K562 treated with DMSO at 1 percent for 12 hours (cell line): ENCODE data around the gene UBE2J2. TPM values are rescaled to one million over a fixed set of nuclear protein-coding genes. Genes with fewer than 3 reads are reported as not detected.

Experiments
- total RNA-seq: library from RNA; unstranded; fragments of 300-600 nt; gene quantifications from 2 replicates; pipeline ENCODE4 v1.2.3, GENCODE V29; 2022; ENCODE audit not compliant: insufficient read depth

The UBE2J2 gene
- total RNA-seq = 113 and 137 TPM in 2 replicates

GRCh38 chr1:1273512-1274298 is at the start of gene UBE2J2:
TSS of gene UBE2J2 (minus strand) at chr1:1273854. CDS start at chr1:1267992, 5,862 bp downstream.

GRCh38 chr1:1307923-1308755 is 34.5 kb upstream of the UBE2J2 start, which contains the start of the genes ACAP3 and PUSL1:
TSS of gene ACAP3 (minus strand) at chr1:1307930. CDS start at chr1:1307815, 115 bp downstream.
TSS of gene PUSL1 (plus strand) at chr1:1308597. CDS start at chr1:1308644, 47 bp downstream.

GRCh38 chr1:1246577-1247340 is 26.9 kb downstream of the UBE2J2 start, which contains the start of gene C1QTNF12:
TSS of gene C1QTNF12 (minus strand) at chr1:1246722. CDS start at chr1:1246690, 32 bp downstream.

GRCh38 chr1:1232208-1232795 is 41.4 kb downstream of the UBE2J2 start, which contains the start of gene B3GALT6:
TSS of gene B3GALT6 (plus strand) at chr1:1232237. CDS start at chr1:1232279, 42 bp downstream.

GRCh38 chr1:1231400-1232207 is 42.0 kb downstream of the UBE2J2 start, which contains the start of gene SDF4:
TSS of gene SDF4 (minus strand) at chr1:1232001. CDS start at chr1:1228772, 3,229 bp downstream.

GRCh38 chr1:1213345-1214265 is 60.0 kb downstream of the UBE2J2 start, which contains the start of gene TNFRSF4:
TSS of gene TNFRSF4 (minus strand) at chr1:1214153. CDS start at chr1:1214127, 26 bp downstream.

GRCh38 chr1:1206376-1206965 is 67.2 kb downstream of the UBE2J2 start, which contains the start of gene TNFRSF18:
TSS of gene TNFRSF18 (minus strand) at chr1:1206592. CDS start at chr1:1206571, 21 bp downstream.

Other genes with a start within 250 kb of the UBE2J2 start
- gene RNF223, start 199.5 kb downstream of the UBE2J2 start, total RNA-seq = not detected in 2 replicates
- gene C1orf159, start 157.8 kb downstream of the UBE2J2 start, total RNA-seq = 18.6 and 20.1 TPM in 2 replicates
- not detected in 2 replicates for gene TTLL10, start 100.0 kb downstream of the UBE2J2 start, total RNA-seq
- not detected in 2 replicates for gene TNFRSF18, start 67.3 kb downstream of the UBE2J2 start, total RNA-seq
- not detected in 2 replicates for gene TNFRSF4, start 59.7 kb downstream of the UBE2J2 start, total RNA-seq
- gene SDF4, start 41.9 kb downstream of the UBE2J2 start, total RNA-seq = 225 and 241 TPM in 2 replicates
- 10.9 and 12.4 TPM in 2 replicates for gene B3GALT6, start 41.6 kb downstream of the UBE2J2 start, total RNA-seq
- 1.5 TPM in 1 of 2 replicates, not detected in the other for gene C1QTNF12, start 27.1 kb downstream of the UBE2J2 start, total RNA-seq
- 1.6 and 1.8 TPM in 2 replicates for gene SCNN1D, start 6.6 kb upstream of the UBE2J2 start, total RNA-seq
- gene ACAP3, start 34.1 kb upstream of the UBE2J2 start, total RNA-seq = 32.4 and 42.0 TPM in 2 replicates
- gene PUSL1, start 34.7 kb upstream of the UBE2J2 start, total RNA-seq = 55.4 and 63.1 TPM in 2 replicates
- 176 and 179 TPM in 2 replicates for gene INTS11, start 50.8 kb upstream of the UBE2J2 start, total RNA-seq
- gene CPTP, start 50.9 kb upstream of the UBE2J2 start, total RNA-seq = 25.3 and 37.2 TPM in 2 replicates
- gene TAS1R3, start 57.4 kb upstream of the UBE2J2 start, total RNA-seq = 0.51 and 0.98 TPM in 2 replicates
- 71.5 and 80.2 TPM in 2 replicates for gene DVL1, start 75.6 kb upstream of the UBE2J2 start, total RNA-seq
- 9.5 and 9.6 TPM in 2 replicates for gene MXRA8, start 84.7 kb upstream of the UBE2J2 start, total RNA-seq
- gene AURKAIP1, start 101.4 kb upstream of the UBE2J2 start, total RNA-seq = 226 and 364 TPM in 2 replicates
- gene CCNL2, start 125.5 kb upstream of the UBE2J2 start, total RNA-seq = 73.7 and 213 TPM in 2 replicates
- 103 and 150 TPM in 2 replicates for gene MRPL20, start 133.4 kb upstream of the UBE2J2 start, total RNA-seq
- not detected in 2 replicates for gene ANKRD65, start 147.4 kb upstream of the UBE2J2 start, total RNA-seq
- 12.1 and 22.7 TPM in 2 replicates for gene VWA1, start 161.8 kb upstream of the UBE2J2 start, total RNA-seq
- not detected in 2 replicates for gene ATAD3C, start 175.8 kb upstream of the UBE2J2 start, total RNA-seq
- 19.0 and 23.1 TPM in 2 replicates for gene ATAD3B, start 197.9 kb upstream of the UBE2J2 start, total RNA-seq
- 71.8 and 72.2 TPM in 2 replicates for gene ATAD3A, start 238.3 kb upstream of the UBE2J2 start, total RNA-seq